Measurements from ENCODE around the gene MACF1.

- no peak for TF ChIP-seq POLR2A (IDR thresholded peaks at IDR 0.05; ENCODE audit: low read length)
- no peak for TF ChIP-seq GATA1 (IDR thresholded peaks at IDR 0.05; ENCODE audit: low read depth, low read length)
Observed at GRCh38 chr1:39216771-39217170, 12.3 kb downstream of the MACF1 start.
